IMR-90 (cell line): ENCODE data around the gene JADE3. TPM values are rescaled to one million over a fixed set of nuclear protein-coding genes. Genes with fewer than 3 reads are reported as not detected.

ENCODE experiments used
- ATAC-seq: fragments of 200-7000 bp; cut with Tn5 transposase; 2 replicates; pipeline ENCODE4 v1.9.1; 2020; ENCODE audit warnings: low read depth, mild to moderate bottlenecking, moderate library complexity
- BruUV-seq: library from RNA; stranded (reverse); fragments of 400-500 nt; replicated peaks from 2 replicates; lab custom pipeline; 2021; lab: Mats Ljungman, UMichigan
- CTCF ChIA-PET: fragments of 300-600 bp; formaldehyde crosslinking; extraction: SDS; loops from one replicate; lab custom pipeline; 2021; ENCODE audit warnings: antibody characterized with exemption; lab: Yijun Ruan, JAX
- POLR2A ChIA-PET: fragments of 300-600 bp; sonication (Branson Sonifier 250); formaldehyde crosslinking; loops from one replicate; lab custom pipeline; 2022; ENCODE audit warnings: antibody characterized with exemption; ENCODE audit not compliant: unreplicated experiment; lab: Charles Lee
- DNase-seq: peaks from one replicate; pipeline ENCODE4 v3.0.0; 2013
- H2AFZ ChIP-seq: replicated peaks from 2 replicates; pipeline ENCODE3; 2013; ENCODE audit warnings: low read length, mild to moderate bottlenecking; ENCODE audit not compliant: poor library complexity
- H2AK5ac ChIP-seq: 2 replicates; pipeline ENCODE4 v1.6.1; 2013; ENCODE audit warnings: low read depth, low read length, inconsistent platforms
- H2AK9ac ChIP-seq: replicated peaks from 2 replicates; pipeline ENCODE3; 2013; ENCODE audit warnings: mild to moderate bottlenecking, low read depth, low read length, moderate library complexity; ENCODE audit not compliant: poor library complexity
- H2BK120ac ChIP-seq: 2 replicates; pipeline ENCODE4 v1.6.1; 2013; ENCODE audit warnings: low read depth, low read length, inconsistent platforms
- H2BK15ac ChIP-seq: 3 replicates; pipeline ENCODE4 v1.6.1; 2013; ENCODE audit warnings: low read depth, low read length, inconsistent platforms
- H2BK20ac ChIP-seq: 2 replicates; pipeline ENCODE4 v1.6.1; 2013; ENCODE audit warnings: low read depth, mild to moderate bottlenecking, inconsistent platforms, low read length, moderate library complexity
- H2BK5ac ChIP-seq: 2 replicates; pipeline ENCODE4 v1.6.1; 2013; ENCODE audit warnings: mild to moderate bottlenecking, low read depth, low read length, inconsistent platforms; ENCODE audit not compliant: poor library complexity, severe bottlenecking
- H3K14ac ChIP-seq: replicated peaks from 2 replicates; pipeline ENCODE4 v1.6.1; 2013; ENCODE audit warnings: low read depth, low read length, inconsistent platforms
- H3K18ac ChIP-seq: 2 replicates; pipeline ENCODE4 v1.6.1; 2013; ENCODE audit warnings: low read depth, low read length, control low read depth
- H3K23ac ChIP-seq: 2 replicates; pipeline ENCODE4 v1.6.1; 2013; ENCODE audit warnings: low read depth, low read length, inconsistent platforms
- H3K27ac ChIP-seq: 2 replicates; pipeline ENCODE4 v1.5.1; 2013; ENCODE audit warnings: mild to moderate bottlenecking, control low read depth, low read length; ENCODE audit not compliant: insufficient read depth
- H3K27me3 ChIP-seq: 2 replicates; pipeline ENCODE4 v1.6.1; 2013; ENCODE audit warnings: low read length; ENCODE audit not compliant: control insufficient read depth, insufficient read depth
- H3K36me3 ChIP-seq: 2 replicates; pipeline ENCODE4 v1.6.1; 2013; ENCODE audit warnings: low read length, mixed read lengths; ENCODE audit not compliant: control insufficient read depth, insufficient read depth
- H3K4ac ChIP-seq: 2 replicates; pipeline ENCODE4 v1.6.1; 2013; ENCODE audit warnings: low read depth, low read length, inconsistent platforms
- H3K4me1 ChIP-seq: 2 replicates; pipeline ENCODE4 v1.6.1; 2013; ENCODE audit warnings: low read length, mixed read lengths; ENCODE audit not compliant: control insufficient read depth, insufficient read depth
- H3K4me2 ChIP-seq: 2 replicates; pipeline ENCODE4 v1.6.1; 2013; ENCODE audit warnings: low read depth, mild to moderate bottlenecking, control low read depth, low read length, moderate library complexity
- H3K4me3 ChIP-seq: 2 replicates; pipeline ENCODE4 v1.5.1; 2013; ENCODE audit warnings: low read depth, mild to moderate bottlenecking, control low read depth, low read length, moderate library complexity; ENCODE audit not compliant: insufficient read depth
- H3K56ac ChIP-seq: 2 replicates; pipeline ENCODE4 v1.6.1; 2013; ENCODE audit warnings: low read length, inconsistent platforms; ENCODE audit not compliant: insufficient read depth; ENCODE audit errors: extremely low read depth
- H3K79me1 ChIP-seq, 2 experiments: 2 replicates each; pipeline ENCODE4 v1.6.1; 2013; ENCODE audit warnings: low read length in 2 of 2, inconsistent platforms in 1 of 2, low read depth in 1 of 2
- H3K9ac ChIP-seq: 2 replicates; pipeline ENCODE4 v1.6.1; 2013; ENCODE audit warnings: low read depth, low read length, control low read depth
- H3K9me1 ChIP-seq: 2 replicates; pipeline ENCODE4 v1.6.1; 2013; ENCODE audit warnings: low read length, inconsistent platforms; ENCODE audit not compliant: insufficient read depth
- H3K9me3 ChIP-seq: 2 replicates; pipeline ENCODE4 v1.6.1; 2013; ENCODE audit warnings: low read length; ENCODE audit not compliant: control insufficient read depth, insufficient read depth
- H4K20me1 ChIP-seq: 2 replicates; pipeline ENCODE4 v1.6.1; 2013; ENCODE audit warnings: low read length, inconsistent platforms; ENCODE audit not compliant: insufficient read depth
- H4K5ac ChIP-seq: 2 replicates; pipeline ENCODE4 v1.6.1; 2013; ENCODE audit warnings: mild to moderate bottlenecking, low read depth, low read length, control low read depth
- H4K8ac ChIP-seq, 2 experiments: 2 replicates each; pipeline ENCODE4 v1.6.1; 2013; ENCODE audit warnings: low read depth in 2 of 2, low read length in 2 of 2, control low read depth in 1 of 2, inconsistent platforms in 1 of 2
- H4K91ac ChIP-seq: 2 replicates; pipeline ENCODE4 v1.6.1; 2013; ENCODE audit warnings: low read depth, low read length, inconsistent platforms; ENCODE audit not compliant: insufficient read depth
- BHLHE40 ChIP-seq: fragments of 150-350 bp; IDR thresholded peaks from 2 replicates; pipeline ENCODE4 v1.6.1; 2016; ENCODE audit warnings: mild to moderate bottlenecking, low read depth, low read length
- CHD1 ChIP-seq: IDR thresholded peaks from 2 replicates; pipeline ENCODE4 v1.6.1; 2012; ENCODE audit warnings: low read depth, low read length, improper control_type of control experiment
- CTCF ChIP-seq: conservative IDR thresholded peaks from 2 replicates; pipeline ENCODE4 v1.5.1; 2012; ENCODE audit warnings: mild to moderate bottlenecking, low read depth, low read length, improper control_type of control experiment
- FOS ChIP-seq: fragments of 150-350 bp; IDR thresholded peaks from 2 replicates; pipeline ENCODE4 v1.6.1; 2016; ENCODE audit warnings: low read depth, low read length
- MAFK ChIP-seq: IDR thresholded peaks from 2 replicates; pipeline ENCODE4 v1.6.1; 2012; ENCODE audit warnings: low read depth, low read length, improper control_type of control experiment
- MAZ ChIP-seq: IDR thresholded peaks from 2 replicates; pipeline ENCODE4 v1.6.1; 2012; ENCODE audit warnings: low read depth, mild to moderate bottlenecking, low read length, improper control_type of control experiment, moderate library complexity, borderline replicate concordance
- MXI1 ChIP-seq: IDR thresholded peaks from 2 replicates; pipeline ENCODE4 v1.6.1; 2012; ENCODE audit warnings: low read depth, mild to moderate bottlenecking, low read length, moderate library complexity, borderline replicate concordance
- NFE2L2 ChIP-seq: fragments of 150-350 bp; IDR thresholded peaks from 2 replicates; pipeline ENCODE4 v1.6.1; 2016; ENCODE audit warnings: low read depth, mild to moderate bottlenecking, low read length
- POLR2A ChIP-seq: IDR thresholded peaks from 2 replicates; pipeline ENCODE4 v1.6.1; 2012; ENCODE audit warnings: mild to moderate bottlenecking, low read depth, low read length
- RAD21 ChIP-seq: IDR thresholded peaks from 2 replicates; pipeline ENCODE4 v1.6.1; 2012; ENCODE audit warnings: low read length, improper control_type of control experiment
- RCOR1 ChIP-seq: IDR thresholded peaks from 2 replicates; pipeline ENCODE4 v1.6.1; 2012; ENCODE audit warnings: mild to moderate bottlenecking, low read length, improper control_type of control experiment; ENCODE audit not compliant: insufficient replicate concordance
- RFX5 ChIP-seq: IDR thresholded peaks from 2 replicates; pipeline ENCODE4 v1.8.0; 2012; ENCODE audit warnings: low read depth, mild to moderate bottlenecking, low read length, moderate library complexity
- SMC3 ChIP-seq: fragments of 150-350 bp; IDR thresholded peaks from 2 replicates; pipeline ENCODE4 v1.6.1; 2016; ENCODE audit warnings: low read depth, mild to moderate bottlenecking, antibody characterized with exemption, low read length, moderate library complexity
- USF2 ChIP-seq: fragments of 150-350 bp; IDR thresholded peaks from 2 replicates; pipeline ENCODE4 v1.6.1; 2017; ENCODE audit warnings: mild to moderate bottlenecking, antibody characterized with exemption, low read length, low read depth
- WGBS, 2 experiments: methylation state at CpG; one replicate each; pipeline versions ENCODE4 v1.1.5 to v1.1.7; 2013; ENCODE audit warnings: missing lambda C conversion rate in 2 of 2; ENCODE audit not compliant: insufficient read length in 1 of 2; ENCODE audit errors: extremely low coverage in 2 of 2; 5-methylcytosine and 5-hydroxymethylcytosine counted together
- dilution Hi-C: fragments of 300-500 bp; cut with HindIII; formaldehyde crosslinking; loops from one replicate; pipeline ENCODE4 v1.14.3; 2018; ENCODE audit warnings: low sequenced_read_pairs; ENCODE audit not compliant: unreplicated experiment
- in situ Hi-C: fragments of 300-500 bp; cut with MboI; formaldehyde crosslinking; loops from 3 replicates; pipeline ENCODE4 v1.14.3; 2019; ENCODE audit warnings: low sequenced_read_pairs, inconsistent platforms, mixed read lengths
- intact Hi-C: fragments of 100-400 bp; cut with micrococcal nuclease; formaldehyde crosslinking; loops from 2 replicates; pipeline ENCODE4 v1.10.0; 2022
- polyA plus RNA-seq, 3 experiments: library from polyadenylated mRNA; depleted of rRNA; stranded (reverse); fragments of >200 nt; gene quantifications; 2 replicates each; pipeline ENCODE4 v1.2.3, GENCODE V29; 2012; ENCODE audit warnings: low replicate concordance in 1 of 3
- total RNA-seq: library from RNA; depleted of rRNA; stranded (reverse); fragments of >200 nt; gene quantifications from 2 replicates; pipeline ENCODE4 v1.2.3, GENCODE V29; 2012

Gene JADE3
- total and polyA plus RNA-seq, 2 of the 4 experiments (the other 2 are of a cell fraction), result 2.1 to 4.7 TPM

- peak overlapping the region; percentile 77 for H2BK20ac ChIP-seq
- H2AK5ac ChIP-seq, result peak overlapping the region; percentile 5; the same call in 1 of the 2 replicates
- intact Hi-C loops, result no loop called here
- H4K5ac ChIP-seq, result peak overlapping the region; percentile 20; the same call in 1 of the 2 replicates
- peak overlapping the region; percentile 51; the same call in 1 of the 2 replicates for H3K23ac ChIP-seq
- peak overlapping the region; percentile 63 for H2BK120ac ChIP-seq
- peaks cover 4% of the 10 kb centered on the region; the same call in 1 of the 2 replicates for H3K9me1 ChIP-seq
- peak overlapping the region; percentile 86 for H2BK5ac ChIP-seq
- no peaks in the 10 kb centered on the region; the same call in none of the 2 replicates for H4K20me1 ChIP-seq
- peak overlapping the region; percentile 69; the same call in 1 of the 2 replicates for H3K18ac ChIP-seq
- ChIA-PET POLR2A (no interaction called here), CTCF (interaction anchor here (1.0 kb wide), 1 partner anchor 16 kb away, joined by 3 read pairs; no protein-coding TSS in a partner anchor)
- peak overlapping the region; percentile 84 for H3K4me2 ChIP-seq
- DNase-seq (peak; percentile 67), ATAC-seq (peak; percentile 97)
- no peak overlapping the region for H3K9ac ChIP-seq
- no peaks in the 10 kb centered on the region for H3K9me3 ChIP-seq
- no peak overlapping the region for H3K56ac ChIP-seq
- H4K8ac ChIP-seq, result peak overlapping the region in 1 of 2 experiments; percentile 57; a peak in 1 of 4 replicates
- H3K4ac ChIP-seq, result peak overlapping the region; percentile 78
- BruUV-seq, result no TSS peak
- dilution Hi-C loops, result no loop called here
- peaks cover 11 to 32% of the 10 kb centered on the region in 2 experiments; a peak in 3 of 4 replicates for H3K79me1 ChIP-seq
- H3K27ac ChIP-seq, result peak overlapping the region; percentile 44; the same call in 1 of the 2 replicates
- in situ Hi-C loops, result no loop called here
- peaks cover 4% of the 10 kb centered on the region; the same call in 1 of the 2 replicates for H3K4me1 ChIP-seq
- 20% methylated on average over 1 of the region's 3 CpGs; no CpG with 5 or more reads in 1 of the 2 experiments for WGBS, 2 experiments
- H4K91ac ChIP-seq, result peak overlapping the region; percentile 55
- peak overlapping the region; percentile 53 for H3K14ac ChIP-seq
- no peak overlapping the region for H2AFZ ChIP-seq
- H3K4me3 ChIP-seq, result no peak overlapping the region
- peaks cover 6% of the 10 kb centered on the region; the same call in 1 of the 2 replicates for H3K27me3 ChIP-seq
- H3K36me3 ChIP-seq, result no peaks in the 10 kb centered on the region
- H2BK15ac ChIP-seq, result peak overlapping the region; percentile 21; the same call in 1 of the 3 replicates
- no peak overlapping the region for H2AK9ac ChIP-seq
- TF ChIP-seq USF2, result no peak
- TF ChIP-seq CHD1, result no peak
- TF ChIP-seq MAZ, result no peak
- TF ChIP-seq CTCF, result no peak
- no peak for TF ChIP-seq POLR2A
- TF ChIP-seq FOS, result no peak; the same call in none of the 2 replicates
- no peak for TF ChIP-seq NFE2L2
- TF ChIP-seq BHLHE40, result no peak
- TF ChIP-seq MAFK, result no peak
- TF ChIP-seq RFX5, result no peak
- no peak for TF ChIP-seq MXI1
- TF ChIP-seq SMC3, result no peak
- no peak for TF ChIP-seq RCOR1
- TF ChIP-seq RAD21, result no peak
Observed at GRCh38 chrX:46929439-46930261, 17.4 kb downstream of the JADE3 start.
